ENCODE data around the gene SMPD4.
"Not testable (repeated sequence)": the region's sequence is repeated elsewhere in the genome, so short reads cannot be mapped to it uniquely, and the experiment has no call there.

DNA sequence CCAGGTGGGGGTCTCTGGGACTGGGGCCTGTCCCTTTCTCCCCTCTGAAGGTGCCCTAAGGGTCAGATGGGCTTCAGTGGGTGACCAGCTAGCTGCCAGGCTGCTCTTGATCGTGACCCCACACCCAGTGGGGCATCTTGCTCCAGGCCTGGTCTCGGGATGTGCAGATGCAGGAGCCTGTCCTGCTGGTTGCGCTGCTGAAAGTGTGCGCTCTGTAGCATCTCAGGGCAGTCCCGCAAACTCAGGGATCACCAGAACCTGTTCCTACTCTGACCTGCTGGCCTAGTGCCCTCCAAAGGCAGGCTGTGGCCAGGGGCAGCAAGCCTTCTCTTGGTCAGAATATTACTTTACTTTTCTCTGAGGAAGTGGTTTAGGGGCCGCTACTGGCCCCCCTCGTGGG, 40.9 kb downstream of the SMPD4 start:
- not testable (repeated sequence) for TF ChIP-seq CHD2 (IDR thresholded peaks at IDR 0.05; ENCODE audit: low read depth, low read length); MZF1 (CRISPR knock-in tag; IDR thresholded peaks at IDR 0.05; ENCODE audit: borderline replicate concordance); CREB1 (IDR thresholded peaks at IDR 0.05); CREB1 (CRISPR knock-in tag; IDR thresholded peaks at IDR 0.05); GABPA (IDR thresholded peaks at IDR 0.05; ENCODE audit: low read depth, low read length); GABPA (CRISPR knock-in tag; IDR thresholded peaks at IDR 0.05; ENCODE audit: low read depth); TP53 (CRISPR knock-in tag; conservative IDR thresholded peaks at IDR 0.05)

Measured in HepG2 (cell line).